BJ (cell line): ENCODE measurements around the gene CHURC1. TPM values are rescaled to one million over a fixed set of nuclear protein-coding genes. Genes with fewer than 3 reads are reported as not detected.

Experiments used
- CTCF ChIA-PET: fragments of 350-600 bp; formaldehyde crosslinking; extraction: SDS; loops from one replicate; lab custom pipeline; 2021; ENCODE audit warnings: antibody characterized with exemption, inconsistent platforms; lab: Yijun Ruan, JAX
- POLR2A ChIA-PET: fragments of 300-600 bp; sonication (Branson Sonifier 250); formaldehyde crosslinking; extraction: SDS; loops from one replicate; lab custom pipeline; 2021; ENCODE audit warnings: antibody characterized with exemption; lab: Charles Lee
- DNase-seq: peaks from one replicate; pipeline ENCODE4 v3.0.0-alpha.2; 2011; ENCODE audit warnings: low read depth
- H3K27me3 ChIP-seq: 2 replicates; pipeline ENCODE4 v1.6.0; 2011; ENCODE audit warnings: low read length; ENCODE audit not compliant: control insufficient read depth, insufficient read depth
- H3K36me3 ChIP-seq: 2 replicates; pipeline ENCODE4 v1.5.1; 2011; ENCODE audit warnings: low read length; ENCODE audit not compliant: control insufficient read depth, insufficient read depth
- H3K4me3 ChIP-seq: 2 replicates; pipeline ENCODE4 v1.5.1; 2011; ENCODE audit warnings: low read depth, mild to moderate bottlenecking, control low read depth, low read length
- polyA plus RNA-seq: library from polyadenylated mRNA; depleted of rRNA; stranded (reverse); fragments of >200 nt; gene quantifications from 2 replicates; pipeline ENCODE4 v1.2.3, GENCODE V29; 2011
- TF ChIP-seq, protein P1 (sequence below): IDR thresholded peaks from 2 replicates; pipeline ENCODE4 v1.5.1; 2011; ENCODE audit warnings: low read depth, mild to moderate bottlenecking, control low read depth, inconsistent platforms, low read length, moderate library complexity; ENCODE audit not compliant: insufficient read depth

Gene CHURC1
- polyA plus RNA-seq, 1 experiment = 30.6 TPM

DNA sequence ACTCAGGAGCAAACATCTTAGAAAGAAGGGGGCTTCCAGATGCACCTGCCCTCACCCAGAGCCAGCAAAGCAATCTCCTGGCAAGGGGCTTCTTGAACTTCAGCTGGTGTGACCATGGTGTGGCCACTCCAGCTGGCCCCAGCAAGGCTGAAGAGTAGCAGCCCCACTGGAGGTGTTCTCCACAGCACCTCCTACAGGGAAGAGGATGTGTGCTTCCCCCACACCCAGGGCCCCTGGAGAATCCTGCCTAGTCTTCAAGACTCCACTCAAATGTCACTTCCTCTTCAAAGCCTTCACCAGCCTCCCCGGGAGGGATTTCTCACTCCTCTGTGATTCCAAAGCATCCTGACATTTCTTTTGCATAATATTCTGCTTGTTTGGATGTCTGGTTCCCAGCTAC, 49.4 kb downstream of the CHURC1 start:
- Histone ChIP-seq H3K4me3 (no peak overlapping the region), H3K36me3 (no peaks in the 10 kb centered on the region), H3K27me3 (no peaks in the 10 kb centered on the region)
- no peak for DNase-seq
- TF ChIP-seq, protein P1, sequence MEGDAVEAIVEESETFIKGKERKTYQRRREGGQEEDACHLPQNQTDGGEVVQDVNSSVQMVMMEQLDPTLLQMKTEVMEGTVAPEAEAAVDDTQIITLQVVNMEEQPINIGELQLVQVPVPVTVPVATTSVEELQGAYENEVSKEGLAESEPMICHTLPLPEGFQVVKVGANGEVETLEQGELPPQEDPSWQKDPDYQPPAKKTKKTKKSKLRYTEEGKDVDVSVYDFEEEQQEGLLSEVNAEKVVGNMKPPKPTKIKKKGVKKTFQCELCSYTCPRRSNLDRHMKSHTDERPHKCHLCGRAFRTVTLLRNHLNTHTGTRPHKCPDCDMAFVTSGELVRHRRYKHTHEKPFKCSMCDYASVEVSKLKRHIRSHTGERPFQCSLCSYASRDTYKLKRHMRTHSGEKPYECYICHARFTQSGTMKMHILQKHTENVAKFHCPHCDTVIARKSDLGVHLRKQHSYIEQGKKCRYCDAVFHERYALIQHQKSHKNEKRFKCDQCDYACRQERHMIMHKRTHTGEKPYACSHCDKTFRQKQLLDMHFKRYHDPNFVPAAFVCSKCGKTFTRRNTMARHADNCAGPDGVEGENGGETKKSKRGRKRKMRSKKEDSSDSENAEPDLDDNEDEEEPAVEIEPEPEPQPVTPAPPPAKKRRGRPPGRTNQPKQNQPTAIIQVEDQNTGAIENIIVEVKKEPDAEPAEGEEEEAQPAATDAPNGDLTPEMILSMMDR = no peak
- ChIA-PET CTCF (interaction anchor here (1.0 kb wide), 1 partner anchor 18 kb away, joined by 3 read pairs; no protein-coding TSS in a partner anchor), POLR2A (no interaction called here)

DNA sequence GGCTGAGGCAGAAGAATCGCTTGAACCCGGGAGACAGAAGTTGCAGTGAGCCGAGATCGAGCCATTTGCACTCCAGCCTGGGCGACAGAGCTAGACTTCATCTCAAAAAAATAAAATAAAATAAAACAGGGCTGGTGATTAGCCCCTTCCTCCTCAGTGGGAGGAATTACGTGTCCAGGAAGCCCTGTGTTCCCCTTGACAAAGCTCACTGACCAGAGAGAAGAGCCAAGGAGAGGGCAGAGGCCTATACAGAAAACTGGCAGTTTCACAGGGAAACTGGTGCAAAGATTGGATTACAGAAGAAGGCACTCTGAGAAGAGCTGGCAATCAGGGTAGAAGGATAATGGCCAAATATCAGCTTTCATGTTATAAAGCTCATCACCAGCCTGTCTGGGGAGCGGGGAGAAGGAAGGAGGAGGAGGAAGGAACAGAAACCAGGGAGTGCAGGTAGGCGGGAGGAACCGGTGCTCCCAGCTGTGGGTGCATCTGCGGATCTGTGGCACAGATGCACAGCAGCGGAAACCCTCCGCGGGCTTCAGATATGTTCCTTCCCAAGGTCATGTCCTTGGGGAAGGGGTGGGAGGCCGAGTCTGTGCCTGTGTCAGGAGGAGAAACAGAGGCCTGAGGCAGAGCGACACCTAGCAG, 51.2 kb downstream of the CHURC1 start:
- Histone ChIP-seq H3K27me3 (no peaks in the 10 kb centered on the region), H3K4me3 (no peak overlapping the region), H3K36me3 (no peaks in the 10 kb centered on the region)
- TF ChIP-seq, protein P1 = no peak
- ChIA-PET POLR2A (no interaction called here), CTCF (interaction anchor here (1.9 kb wide), 1 partner anchor 142 kb away, joined by 5 read pairs; no protein-coding TSS in a partner anchor)
- no peak for DNase-seq

DNA sequence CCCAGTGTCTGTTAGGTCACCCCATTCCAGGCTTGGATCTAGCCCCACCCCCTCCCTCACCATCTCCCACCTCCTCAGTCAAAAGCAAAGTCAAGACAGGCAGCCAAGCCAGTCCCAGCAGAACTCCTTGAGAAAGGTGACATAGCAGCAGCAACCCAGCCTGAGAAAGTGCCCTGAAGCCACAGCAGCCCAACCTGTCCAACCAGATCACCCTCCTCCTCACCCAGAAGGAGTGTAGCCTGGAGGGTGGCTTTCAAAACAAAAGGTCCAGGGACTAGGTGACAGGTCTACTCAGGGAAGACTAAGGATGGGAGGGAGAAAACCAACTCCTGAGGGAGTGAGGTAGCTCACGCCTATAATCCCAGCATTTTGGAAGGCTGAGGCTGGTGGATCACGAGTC, 52.7 kb downstream of the CHURC1 start:
- DNase-seq = no peak
- POLR2A ChIA-PET = no interaction called here
- H3K4me3 ChIP-seq = no peak overlapping the region
- no peaks in the 10 kb centered on the region for H3K27me3 ChIP-seq
- CTCF ChIA-PET = no interaction called here
- H3K36me3 ChIP-seq = no peaks in the 10 kb centered on the region
- TF ChIP-seq, protein P1 = no peak

DNA sequence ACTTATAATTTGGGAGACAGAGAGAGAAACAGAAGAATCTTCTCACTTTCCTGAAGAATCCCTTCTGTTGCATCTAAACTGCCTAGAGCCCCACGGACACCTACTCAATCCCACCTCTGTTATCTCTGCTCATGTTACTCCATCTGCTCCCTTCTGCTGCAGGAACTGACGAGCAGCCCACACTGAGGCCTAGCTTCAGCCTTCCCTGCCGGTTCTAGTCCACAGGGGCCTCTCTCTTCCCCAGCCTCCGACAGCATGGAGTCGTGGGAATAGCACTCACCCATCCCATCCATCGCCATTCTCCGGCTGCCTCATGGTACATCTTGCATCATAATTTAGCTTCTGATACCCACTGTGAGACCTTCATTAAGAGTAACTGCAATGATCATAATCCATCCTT, 53.9 kb downstream of the CHURC1 start:
- POLR2A ChIA-PET = no interaction called here
- no peak for DNase-seq

DNA sequence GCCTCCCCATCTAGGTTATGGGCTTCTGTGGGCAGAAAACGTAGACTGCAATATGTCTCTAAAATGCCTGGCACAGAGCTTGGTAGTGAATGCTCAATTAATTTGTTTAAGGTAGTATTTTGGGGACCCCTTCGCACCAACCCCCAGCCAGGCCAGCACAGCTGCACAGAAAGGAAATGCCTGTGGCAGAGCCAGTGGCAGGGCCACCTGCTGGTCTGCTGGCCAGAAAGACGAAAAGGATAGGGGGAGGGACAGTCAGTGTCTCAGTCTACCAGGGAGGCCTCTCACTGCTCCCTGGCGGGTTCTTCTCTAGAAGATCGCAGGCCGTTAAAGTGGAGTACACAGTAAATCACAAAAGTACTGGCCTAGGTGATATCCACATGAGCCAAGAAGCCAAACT, 54.4 kb downstream of the CHURC1 start:
- Histone ChIP-seq H3K4me3 (no peak overlapping the region), H3K36me3 (no peaks in the 10 kb centered on the region), H3K27me3 (peaks cover 1% of the 10 kb centered on the region; the same call in 1 of the 2 replicates)
- POLR2A ChIA-PET = no interaction called here
- DNase-seq = no peak
- TF ChIP-seq, protein P1 = no peak
- CTCF ChIA-PET = interaction anchor here (1.4 kb wide), 1 partner anchor 18 kb away, joined by 4 read pairs; no protein-coding TSS in a partner anchor

More for the DNA sequence above, 53.9 kb downstream of the CHURC1 start:
- TF ChIP-seq, protein P1 = no peak
- Histone ChIP-seq H3K27me3 (peaks cover 1% of the 10 kb centered on the region; the same call in 1 of the 2 replicates), H3K4me3 (no peak overlapping the region), H3K36me3 (no peaks in the 10 kb centered on the region)
- CTCF ChIA-PET = interaction anchor here (1.4 kb wide), 1 partner anchor 18 kb away, joined by 4 read pairs; no protein-coding TSS in a partner anchor
